Mucosa of rectum (tissue), 2 donors: Measurements from ENCODE around the gene CRELD2.

Experiments used
- H3K27ac ChIP-seq, 2 donors: one replicate each; pipeline ENCODE4 v1.7.0; 2013; ENCODE audit warnings: inconsistent platforms in 2 of 2, low read depth in 2 of 2, low read length in 2 of 2
- H3K27me3 ChIP-seq, 2 donors: one replicate each; pipeline ENCODE4 v1.7.0; 2013; ENCODE audit warnings: low read length in 2 of 2; ENCODE audit not compliant: control insufficient read depth in 2 of 2, insufficient read depth in 2 of 2
- H3K36me3 ChIP-seq, 2 donors: one replicate each; pipeline ENCODE4 v1.7.0; 2013; ENCODE audit warnings: low read length in 2 of 2; ENCODE audit not compliant: control insufficient read depth in 2 of 2, insufficient read depth in 2 of 2
- H3K4me1 ChIP-seq, 2 donors: one replicate each; pipeline ENCODE4 v1.7.0; 2013; ENCODE audit warnings: low read length in 2 of 2, mild to moderate bottlenecking in 1 of 2; ENCODE audit not compliant: control insufficient read depth in 2 of 2, insufficient read depth in 2 of 2
- H3K4me3 ChIP-seq, 2 donors: one replicate each; pipeline ENCODE4 v1.7.0; 2013; ENCODE audit warnings: low read length in 2 of 2
- H3K9ac ChIP-seq, 2 donors: one replicate each; pipeline ENCODE4 v1.7.0; 2013; ENCODE audit warnings: low read length in 2 of 2, low read depth in 1 of 2, mild to moderate bottlenecking in 1 of 2
- H3K9me3 ChIP-seq, 2 donors: one replicate each; pipeline ENCODE4 v1.7.0; 2013; ENCODE audit warnings: low read length in 2 of 2; ENCODE audit not compliant: control insufficient read depth in 2 of 2
- donor health status: healthy.
- donor health status: Normal muscosa, but diverticular disease.

The CRELD2 gene

GRCh38 chr22:49887702-49888101 lies 30.7 kb upstream of the CRELD2 start:
- H3K4me3 ChIP-seq, result no peak overlapping the region
- H3K27me3 ChIP-seq, result no peaks in the 10 kb centered on the region
- peaks cover 33 to 56% of the 10 kb centered on the region in 2 donors for H3K36me3 ChIP-seq
- no peak overlapping the region for H3K9ac ChIP-seq
- H3K9me3 ChIP-seq, result peaks cover 0 to 3% of the 10 kb centered on the region in 2 donors
- no peak overlapping the region for H3K27ac ChIP-seq
- no peaks in the 10 kb centered on the region for H3K4me1 ChIP-seq

DNA sequence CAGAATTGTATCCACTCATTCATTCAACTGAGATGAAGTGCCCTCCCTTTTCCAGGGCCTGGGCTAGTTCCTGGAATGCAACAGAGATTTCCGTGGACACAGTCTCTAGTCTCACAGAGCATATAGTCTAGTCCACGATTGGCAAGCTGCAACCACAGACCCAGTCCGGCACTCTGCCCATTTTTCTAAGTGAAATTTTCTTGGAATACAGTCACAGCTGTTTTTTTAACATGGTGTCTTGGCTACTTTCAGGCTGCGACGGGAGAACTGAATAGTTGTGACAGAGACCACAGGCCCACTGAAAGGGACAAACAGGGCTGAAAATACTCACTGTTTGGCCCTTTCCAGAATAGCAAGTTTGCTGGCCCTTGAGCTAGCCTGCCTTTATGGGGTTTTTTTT lies 29.4 kb upstream of the CRELD2 start:
- H3K27me3 ChIP-seq, result no peaks in the 10 kb centered on the region
- H3K27ac ChIP-seq, result no peak overlapping the region
- H3K9me3 ChIP-seq, result peaks cover 0 to 3% of the 10 kb centered on the region in 2 donors
- peaks cover 0 to 2% of the 10 kb centered on the region in 2 donors for H3K4me1 ChIP-seq
- H3K36me3 ChIP-seq, result peaks cover 29 to 49% of the 10 kb centered on the region in 2 donors
- H3K4me3 ChIP-seq, result no peak overlapping the region
- H3K9ac ChIP-seq, result no peak overlapping the region

GRCh38 chr22:49892226-49892899 lies 26.1 kb upstream of the CRELD2 start:
- H3K9ac ChIP-seq, result no peak overlapping the region
- H3K36me3 ChIP-seq, result peaks cover 10 to 20% of the 10 kb centered on the region in 2 donors
- no peaks in the 10 kb centered on the region for H3K27me3 ChIP-seq
- H3K4me1 ChIP-seq, result peaks cover 0 to 2% of the 10 kb centered on the region in 2 donors
- no peak overlapping the region for H3K27ac ChIP-seq
- peaks cover 0 to 3% of the 10 kb centered on the region in 2 donors for H3K9me3 ChIP-seq
- H3K4me3 ChIP-seq, result no peak overlapping the region

DNA sequence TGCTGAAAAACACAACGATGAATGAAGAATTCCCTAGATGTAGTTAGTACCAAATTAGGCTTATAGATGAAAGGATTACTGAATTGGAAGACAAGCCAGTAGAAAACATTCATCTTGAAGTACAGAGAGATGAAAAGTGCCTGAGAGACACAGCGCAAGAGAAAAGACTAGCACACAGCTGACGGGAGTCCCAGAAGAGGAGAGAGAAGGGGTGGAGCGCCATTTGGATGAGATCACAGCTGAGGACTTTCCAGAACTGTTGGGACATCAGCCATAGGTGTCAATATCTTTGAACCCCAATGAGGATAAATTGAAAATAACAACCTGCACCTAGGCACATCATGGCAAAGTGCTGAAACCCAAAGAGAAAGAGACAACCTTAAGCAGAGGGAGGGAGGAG lies 25.4 kb upstream of the CRELD2 start:
- peaks cover 0 to 3% of the 10 kb centered on the region in 2 donors for H3K9me3 ChIP-seq
- no peak overlapping the region for H3K4me3 ChIP-seq
- no peaks in the 10 kb centered on the region for H3K27me3 ChIP-seq
- H3K36me3 ChIP-seq, result peaks cover 10 to 20% of the 10 kb centered on the region in 2 donors
- H3K9ac ChIP-seq, result no peak overlapping the region
- H3K4me1 ChIP-seq, result peaks cover 0 to 2% of the 10 kb centered on the region in 2 donors
- H3K27ac ChIP-seq, result no peak overlapping the region

DNA sequence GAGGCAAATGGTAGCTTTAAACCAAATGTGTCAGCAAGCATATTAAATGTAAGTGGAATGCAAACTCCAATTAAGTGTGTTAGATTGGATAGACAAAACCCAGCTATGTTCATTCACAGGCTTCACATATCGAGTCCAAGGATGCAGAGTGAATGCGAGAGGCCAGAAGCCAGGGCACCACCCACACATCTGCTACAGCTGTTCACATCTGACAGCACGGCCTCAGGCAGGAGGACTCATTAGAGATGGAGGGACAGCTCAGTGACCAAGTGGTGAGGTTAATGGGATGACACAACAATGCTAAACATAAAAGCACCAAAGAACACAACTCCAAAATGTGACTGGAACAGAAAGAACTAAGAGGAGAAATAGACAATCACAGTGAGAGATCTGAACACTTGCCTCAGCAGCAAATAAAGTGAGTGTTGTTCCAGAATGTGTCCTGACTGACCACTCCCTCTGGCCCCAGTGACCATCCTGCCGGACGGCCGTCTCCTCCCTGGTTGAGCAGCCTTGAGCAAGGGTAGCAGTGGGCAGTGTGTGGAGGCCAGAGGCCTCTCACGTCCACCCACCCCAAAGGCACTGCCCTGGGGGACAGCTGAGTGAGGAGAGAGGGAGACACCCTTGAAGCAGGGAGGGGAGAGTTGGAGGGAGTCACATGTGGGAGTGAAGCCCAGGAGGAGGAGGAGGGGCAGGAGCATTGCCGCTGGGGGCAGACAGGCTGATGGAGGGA lies 23.9 kb upstream of the CRELD2 start:
- Histone ChIP-seq H3K4me1 (peaks cover 0 to 2% of the 10 kb centered on the region in 2 donors), H3K36me3 (peaks cover 4 to 10% of the 10 kb centered on the region in 2 donors), H3K9me3 (peaks cover 0 to 1% of the 10 kb centered on the region in 2 donors), H3K9ac (no peak overlapping the region), H3K4me3 (no peak overlapping the region), H3K27ac (no peak overlapping the region), H3K27me3 (no peaks in the 10 kb centered on the region)

DNA sequence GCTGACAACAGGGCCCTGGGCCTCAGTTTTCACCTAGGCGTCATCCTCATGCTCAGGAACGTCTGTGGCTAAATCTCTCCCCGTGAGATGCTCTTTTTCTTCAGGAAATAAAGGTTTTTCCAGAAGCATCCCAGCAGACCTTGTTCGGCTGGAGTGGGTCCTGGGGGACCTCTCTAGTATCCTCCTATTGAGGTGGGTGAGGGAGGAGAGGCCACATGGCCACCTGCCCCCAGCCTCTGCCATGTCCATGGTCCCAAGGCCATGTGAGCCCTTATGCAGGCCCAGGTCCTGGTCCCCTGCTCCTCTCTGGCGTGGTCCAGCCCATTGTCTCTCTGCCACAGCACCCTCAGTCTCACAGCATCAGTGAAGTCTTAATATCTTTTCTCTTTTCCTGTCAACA lies 22.2 kb upstream of the CRELD2 start:
- Histone ChIP-seq H3K27ac (no peak overlapping the region), H3K4me1 (peaks cover 0 to 2% of the 10 kb centered on the region in 2 donors), H3K4me3 (no peak overlapping the region), H3K9ac (no peak overlapping the region), H3K36me3 (peaks cover 13 to 21% of the 10 kb centered on the region in 2 donors), H3K9me3 (no peaks in the 10 kb centered on the region), H3K27me3 (no peaks in the 10 kb centered on the region)

DNA sequence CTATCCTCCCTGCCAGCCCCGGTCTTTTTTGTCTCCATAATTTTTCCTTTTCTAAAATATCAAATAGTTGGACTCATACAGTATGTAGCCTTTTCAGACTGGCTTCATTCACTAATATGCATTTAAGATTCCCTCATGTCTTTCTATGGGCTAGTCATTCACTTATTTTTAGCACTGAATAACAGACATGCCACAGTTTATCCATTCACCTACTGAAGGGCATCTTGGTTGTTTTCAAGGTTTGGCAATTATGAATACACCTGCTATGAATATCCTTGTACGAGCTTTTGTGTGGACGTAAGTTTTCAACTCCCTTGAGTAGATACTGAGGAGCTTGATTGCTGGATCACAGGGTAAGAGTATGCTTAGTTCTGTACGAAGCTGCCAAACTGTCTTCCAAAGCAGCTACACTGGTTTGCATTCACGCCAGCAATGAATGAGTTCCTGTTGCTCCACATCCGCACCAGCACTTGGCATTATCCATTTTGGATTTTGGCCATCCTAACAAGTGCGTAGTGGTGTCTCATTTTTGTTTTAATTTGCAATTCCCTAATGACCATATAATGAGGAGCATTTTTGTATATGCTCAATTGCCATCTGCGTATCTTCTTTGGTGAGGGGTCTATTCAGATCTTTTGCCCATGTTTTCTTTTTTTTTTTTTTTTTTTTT lies 21.3 kb upstream of the CRELD2 start:
- peaks cover 21 to 27% of the 10 kb centered on the region in 2 donors for H3K36me3 ChIP-seq

DNA sequence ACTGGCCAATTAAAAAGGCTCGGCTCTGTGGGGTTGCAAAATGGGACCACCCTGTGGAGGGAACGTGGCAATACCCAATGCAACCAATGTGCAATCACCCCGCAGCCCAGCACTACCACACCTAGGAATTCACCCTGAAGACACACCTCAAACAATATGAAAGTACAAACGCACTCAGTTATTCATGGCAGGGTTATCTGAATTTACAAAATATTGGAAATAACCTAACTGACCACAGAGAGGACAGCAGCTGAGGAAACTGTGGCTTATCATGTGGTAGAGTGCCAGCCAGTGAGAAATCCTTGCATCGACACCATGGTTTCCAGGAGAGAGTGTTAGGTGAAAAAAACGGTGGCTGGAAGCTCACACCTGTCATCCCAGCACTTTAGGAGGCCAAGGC lies 18.9 kb upstream of the CRELD2 start:
- H3K36me3 ChIP-seq, result peaks cover 41 to 47% of the 10 kb centered on the region in 2 donors
- no peaks in the 10 kb centered on the region for H3K9me3 ChIP-seq
- no peaks in the 10 kb centered on the region for H3K27me3 ChIP-seq
- H3K4me1 ChIP-seq, result no peaks in the 10 kb centered on the region
- H3K4me3 ChIP-seq, result no peak overlapping the region
- H3K27ac ChIP-seq, result no peak overlapping the region
- H3K9ac ChIP-seq, result no peak overlapping the region

More for the DNA sequence above, 21.3 kb upstream of the CRELD2 start:
- H3K4me1 ChIP-seq, result peaks cover 0 to 2% of the 10 kb centered on the region in 2 donors
- no peak overlapping the region for H3K27ac ChIP-seq
- no peak overlapping the region for H3K9ac ChIP-seq
- H3K9me3 ChIP-seq, result no peaks in the 10 kb centered on the region
- no peak overlapping the region for H3K4me3 ChIP-seq
- H3K27me3 ChIP-seq, result no peaks in the 10 kb centered on the region

DNA sequence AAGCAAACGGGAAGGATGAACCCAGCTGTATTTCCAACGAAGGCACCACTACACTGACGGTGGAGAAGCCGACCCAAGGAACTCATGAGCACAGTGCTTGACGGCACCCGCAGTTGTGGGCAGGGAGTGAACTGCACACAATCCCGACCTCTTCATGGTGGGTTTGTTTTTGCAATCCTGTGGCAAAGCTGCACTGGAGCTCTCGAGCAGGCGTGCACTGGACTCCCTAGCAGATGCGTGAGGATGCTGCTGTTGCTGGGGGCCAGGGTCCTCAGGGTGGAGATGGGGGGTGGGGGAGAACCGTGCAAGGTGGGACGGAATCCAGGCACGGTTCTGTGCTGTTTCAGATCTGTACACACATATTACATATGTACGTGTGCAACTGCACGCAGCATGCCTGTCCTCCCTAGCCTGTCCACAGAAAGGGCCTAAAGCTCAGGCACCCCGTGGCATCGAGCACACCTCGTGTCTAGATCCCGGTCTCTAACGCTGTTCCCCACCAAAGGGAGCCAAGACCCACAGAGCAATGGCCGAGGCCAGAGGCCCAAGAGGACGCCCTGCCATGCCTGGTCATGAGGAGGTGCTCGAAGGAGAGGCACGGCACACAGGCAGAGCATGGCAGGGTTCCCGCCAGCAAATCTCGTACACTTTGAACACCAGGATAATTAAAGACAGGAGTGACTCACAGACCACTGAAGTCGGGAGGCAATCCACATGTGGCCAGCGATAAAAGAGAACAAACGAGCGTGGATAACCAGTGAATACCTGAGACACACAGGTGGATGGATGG lies 17.8 kb upstream of the CRELD2 start:
- Histone ChIP-seq H3K9me3 (no peaks in the 10 kb centered on the region), H3K36me3 (peaks cover 41 to 50% of the 10 kb centered on the region in 2 donors), H3K27ac (no peak overlapping the region), H3K4me1 (no peaks in the 10 kb centered on the region), H3K4me3 (no peak overlapping the region), H3K9ac (no peak overlapping the region), H3K27me3 (no peaks in the 10 kb centered on the region)
